Stimulated activated CD8-positive, alpha-beta memory T cell treated with anti-CD3 and anti-CD28 coated beads, Interleukin-7, amount 100 ng/mL, for 1 hour (primary cell): ENCODE results near the gene CHP1.
A peak's percentile ranks its signal among the peaks of the same experiment; 100 is the strongest.
"Not testable (repeated sequence)": the region's sequence is repeated elsewhere in the genome, so short reads cannot be mapped to it uniquely, and the experiment has no call there.

Source experiments
- DNase-seq, 2 donors: peaks; one replicate each; pipeline ENCODE4 v3.0.0-alpha.2; 2020; ENCODE audit warnings: low read depth in 2 of 2

CHP1 gene

GRCh38 chr15:41230650-41231421 lies at the start of gene CHP1, which contains the start of gene EXD1:
CHP1 (plus strand) TSS chr15:41231268; CDS start chr15:41231383, 115 bp downstream.
EXD1 (minus strand) TSS chr15:41230757; CDS start chr15:41226575, 4,182 bp downstream.
- DNase-seq: peak; percentile 91 to 92

GRCh38 chr15:41182266-41182665 lies 48.8 kb upstream of the CHP1 start:
- DNase-seq: no peak

DNA sequence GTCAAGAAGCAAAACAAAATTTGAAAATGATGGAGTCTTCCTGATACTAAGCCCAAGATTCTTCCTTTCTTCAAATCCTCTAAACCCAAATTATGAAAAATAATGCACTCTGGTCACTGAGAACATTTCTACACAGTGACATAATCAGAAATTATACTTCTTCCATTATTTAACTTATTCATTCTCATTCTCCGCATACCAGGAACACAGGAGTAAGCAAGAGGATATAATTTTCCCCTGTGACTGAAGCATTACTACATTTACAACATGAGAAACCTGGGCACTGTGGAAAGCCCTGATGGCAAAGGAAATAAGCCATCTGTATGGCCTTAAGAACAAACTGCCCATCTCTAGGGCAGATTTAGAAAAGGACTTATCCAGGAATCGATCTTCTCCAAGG lies 47.5 kb upstream of the CHP1 start:
- no peak for DNase-seq

GRCh38 chr15:41194444-41194843 lies 36.6 kb upstream of the CHP1 start:
- no peak for DNase-seq

GRCh38 chr15:41199470-41199869 lies 31.6 kb upstream of the CHP1 start:
- no peak for DNase-seq

DNA sequence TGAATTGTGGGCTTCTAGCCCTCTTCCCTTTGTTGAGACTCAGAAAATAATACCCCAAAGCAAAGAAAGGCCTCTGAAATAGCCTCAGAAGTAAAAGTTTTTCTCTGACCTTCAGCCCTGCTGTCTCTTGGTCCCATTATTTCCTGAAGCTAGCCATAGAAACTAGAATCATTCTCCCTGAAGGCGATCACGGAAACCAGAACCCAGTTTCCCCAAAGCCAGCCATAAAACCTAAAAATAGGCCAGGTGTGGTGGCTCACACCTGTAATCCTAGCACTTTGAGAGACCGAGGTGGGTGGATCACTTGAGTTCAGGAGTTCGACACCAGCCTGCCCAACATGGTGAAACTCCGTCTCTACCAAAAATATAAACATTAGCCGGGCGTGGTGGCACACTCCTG lies 27.7 kb upstream of the CHP1 start:
- no peak for DNase-seq

DNA sequence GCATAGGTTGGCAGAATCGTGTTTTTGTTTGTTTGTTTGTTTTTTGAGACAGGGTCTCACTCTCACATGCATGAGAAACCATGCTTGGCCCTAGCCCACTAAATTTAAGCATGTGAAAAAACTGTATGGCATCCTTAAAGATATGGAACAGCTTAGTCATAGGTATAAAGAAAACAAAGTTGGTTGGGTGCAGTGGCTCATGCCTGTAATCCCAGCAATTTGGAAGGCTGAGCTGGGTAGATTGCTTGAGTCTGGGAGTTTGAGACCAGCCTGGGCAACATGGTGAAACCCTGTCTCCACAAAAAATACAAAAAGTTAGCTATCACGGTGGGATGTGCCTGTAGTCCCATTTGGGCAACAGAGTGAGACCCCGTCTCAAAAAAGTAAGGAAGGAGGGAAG lies 25.8 kb upstream of the CHP1 start:
- no peak for DNase-seq

DNA sequence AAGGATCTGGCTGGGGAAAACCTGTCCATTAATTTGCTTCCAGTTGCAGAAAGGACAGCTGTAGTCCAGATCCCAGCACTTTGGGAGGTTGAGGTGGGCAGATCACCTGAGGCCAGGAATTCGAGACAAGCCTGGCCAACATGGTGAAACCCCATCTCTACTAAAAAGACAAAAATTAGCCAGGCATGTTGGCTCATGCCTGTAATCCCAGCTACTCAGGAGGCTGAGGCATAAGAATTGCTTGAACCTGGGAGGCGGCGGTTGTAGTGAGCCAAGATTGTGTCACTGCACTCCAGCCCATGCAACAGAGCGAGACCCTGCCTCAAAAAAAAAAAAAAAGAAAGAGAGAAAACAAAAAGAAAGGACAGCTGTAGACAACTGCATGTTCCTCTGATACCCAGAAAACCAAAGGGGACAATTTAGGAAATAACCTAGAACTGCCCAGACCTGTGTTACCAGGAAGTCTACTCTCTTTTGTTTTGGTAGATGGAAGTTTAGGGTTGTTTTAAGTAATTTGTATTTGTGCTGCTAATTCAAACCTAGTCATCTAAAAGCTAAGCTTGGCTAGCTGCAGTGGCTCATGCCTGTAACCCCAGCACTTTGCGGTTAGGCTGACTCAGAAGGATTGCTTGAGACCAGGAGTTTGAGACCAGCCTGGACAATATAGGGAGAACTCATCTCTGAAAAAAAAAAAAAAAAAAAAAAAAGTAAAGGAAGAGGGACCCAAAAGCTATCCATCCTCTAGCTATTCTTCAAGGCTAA lies 23.2 kb upstream of the CHP1 start:
- no peak for DNase-seq

GRCh38 chr15:41215708-41216107 lies 15.4 kb upstream of the CHP1 start:
- DNase-seq: no peak

DNA sequence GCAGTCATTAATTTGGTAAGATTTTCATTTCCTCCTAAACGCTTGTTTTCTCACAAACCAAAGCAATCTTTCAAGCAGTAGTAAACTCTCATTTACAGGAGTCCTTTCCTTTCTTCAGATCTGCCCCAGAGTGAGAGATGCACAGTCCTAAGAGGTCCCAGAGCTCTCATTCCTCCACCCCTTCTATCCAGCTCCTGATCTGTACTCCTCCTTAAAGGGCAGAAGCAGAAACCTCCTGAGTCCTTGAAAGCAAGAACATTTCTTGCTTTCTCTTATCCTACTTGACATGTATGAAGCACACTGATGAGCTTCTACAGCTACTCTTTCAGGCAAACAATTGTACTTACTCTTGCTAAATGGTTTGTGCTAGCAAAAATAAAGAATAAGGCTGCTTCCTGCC lies 12.2 kb upstream of the CHP1 start:
- no peak for DNase-seq

DNA sequence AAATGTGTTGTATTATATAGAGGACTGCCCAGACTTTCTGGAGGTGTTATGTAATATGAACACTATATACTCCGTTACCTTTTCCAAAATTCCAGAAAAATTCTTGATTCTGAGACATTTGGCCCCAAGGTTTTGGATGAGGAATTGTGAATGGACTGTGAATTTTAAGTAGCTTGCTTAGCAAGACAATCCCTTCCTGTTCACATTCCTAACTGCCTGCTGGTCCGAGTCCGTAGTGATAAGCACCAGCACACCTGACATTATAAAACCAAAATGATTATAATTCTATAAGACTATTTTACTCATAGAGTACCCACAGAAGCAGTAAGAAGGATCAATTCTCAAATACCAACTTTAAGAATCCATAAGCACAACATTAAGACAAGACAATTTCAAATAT lies 11.7 kb upstream of the CHP1 start:
- no peak for DNase-seq

- no peak for DNase-seq
Measured at GRCh38 chr15:41230345-41230649, 771 bp upstream of the CHP1 start.

DNA sequence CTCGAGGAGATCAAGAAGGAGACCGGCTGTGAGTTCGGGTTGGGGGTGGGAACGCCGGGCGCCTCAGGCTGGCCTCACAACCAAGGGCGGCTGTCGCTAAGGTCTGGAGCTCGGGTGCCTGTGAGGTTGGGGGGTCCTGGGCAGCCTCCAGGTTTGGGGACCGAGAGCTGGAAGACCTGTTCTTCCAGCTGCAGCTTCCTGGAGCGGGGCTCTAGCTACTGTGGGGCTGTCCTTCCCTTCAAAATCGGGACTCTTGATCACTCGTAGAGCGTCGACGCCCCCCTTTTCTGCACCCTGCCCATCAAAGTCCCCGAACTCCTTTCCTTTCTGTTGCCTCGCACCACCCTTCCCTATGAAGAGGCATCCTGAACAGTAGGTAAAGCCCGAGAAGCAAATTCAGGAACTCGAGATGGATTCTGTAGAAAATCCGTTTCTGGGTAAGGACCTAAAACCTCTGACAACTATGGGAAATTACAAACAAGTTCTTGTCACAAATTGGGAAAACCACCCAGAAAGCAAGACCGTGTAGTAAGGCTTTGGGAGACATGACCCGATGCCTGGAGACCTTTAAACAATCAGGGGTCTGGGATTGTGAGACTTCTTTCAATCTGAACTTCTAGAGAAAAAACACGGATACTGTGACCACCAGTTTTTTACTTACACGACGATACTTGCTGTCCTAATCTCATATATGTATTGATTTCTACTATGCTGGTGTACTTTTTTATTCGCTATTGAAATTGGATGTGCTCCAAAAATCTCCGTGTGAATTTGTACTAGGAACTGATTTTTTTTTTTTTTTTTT lies 556 bp downstream of the CHP1 start:
- no peak for DNase-seq

DNA sequence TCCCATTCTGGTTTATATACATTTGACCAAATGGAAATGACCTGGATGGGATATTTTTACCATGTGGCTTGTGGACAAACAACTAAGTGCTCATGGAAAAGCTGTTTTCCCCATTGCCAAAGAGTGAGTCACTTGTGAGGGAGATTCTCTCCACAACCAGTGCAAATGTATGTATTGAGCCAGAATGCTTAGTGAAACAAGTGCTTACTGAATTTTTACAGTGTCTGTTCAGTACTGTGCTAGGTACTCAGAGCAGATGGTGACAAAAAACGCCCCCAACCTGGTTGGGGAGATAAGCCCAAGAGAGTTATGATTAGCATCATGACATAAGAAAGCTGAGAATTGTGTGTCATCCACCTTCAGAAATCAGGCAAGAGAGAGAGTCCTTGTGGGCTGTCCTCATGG lies 2.3 kb downstream of the CHP1 start:
- no peak for DNase-seq

- DNase-seq: not testable (repeated sequence)
Measured at GRCh38 chr15:41235228-41235627, 4.2 kb downstream of the CHP1 start.

- DNase-seq: no peak
Measured at GRCh38 chr15:41235929-41236328, 4.9 kb downstream of the CHP1 start.

GRCh38 chr15:41238100-41238499 lies 7.0 kb downstream of the CHP1 start:
- no peak for DNase-seq

- DNase-seq: no peak
Measured at GRCh38 chr15:41241221-41241964, 10.3 kb downstream of the CHP1 start.

DNA sequence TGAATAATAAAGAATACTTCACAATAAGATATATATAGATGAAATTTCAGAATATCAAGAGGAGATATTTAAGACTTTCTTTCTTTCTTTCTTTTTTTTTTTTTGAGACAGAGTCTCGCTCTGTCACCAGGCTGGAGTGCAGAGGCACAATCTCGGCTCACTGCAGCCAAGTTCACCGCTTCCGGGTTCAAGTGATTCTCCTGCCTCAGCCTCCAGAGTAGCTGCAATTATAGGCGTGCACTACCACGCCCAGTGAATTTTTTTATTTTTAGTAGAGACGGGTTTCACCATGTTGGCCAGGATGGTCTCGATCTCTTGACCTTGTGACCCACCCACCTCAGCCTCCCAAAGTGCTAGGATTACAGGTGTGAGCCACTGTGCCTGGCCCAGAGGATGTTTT lies 19.7 kb downstream of the CHP1 start:
- DNase-seq: not testable (repeated sequence)

GRCh38 chr15:41251411-41251810 lies 20.3 kb downstream of the CHP1 start:
- DNase-seq: no peak

DNA sequence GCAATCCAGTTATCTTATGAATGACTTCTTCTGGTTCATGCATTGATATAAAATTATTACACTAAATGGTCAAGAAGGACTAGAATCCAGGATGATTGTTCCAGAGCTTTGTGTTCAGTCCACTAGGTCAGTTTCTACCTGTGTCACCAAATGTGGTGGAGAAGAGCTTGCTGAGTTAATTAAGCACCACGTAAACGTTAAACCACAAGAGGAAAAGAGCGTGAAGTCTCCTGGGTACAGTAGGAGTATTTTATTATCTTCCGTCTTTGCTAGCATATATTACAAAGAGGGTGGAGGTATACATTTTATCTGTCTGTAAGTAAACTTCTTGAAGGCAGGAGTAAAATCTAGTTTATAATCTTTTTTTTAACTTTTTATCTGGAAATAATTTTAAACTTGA lies 23.5 kb downstream of the CHP1 start:
- DNase-seq: no peak

GRCh38 chr15:41256103-41256502 lies 25.0 kb downstream of the CHP1 start:
- no peak for DNase-seq
